ENCODE measurements around the gene ARHGDIA.

DNA sequence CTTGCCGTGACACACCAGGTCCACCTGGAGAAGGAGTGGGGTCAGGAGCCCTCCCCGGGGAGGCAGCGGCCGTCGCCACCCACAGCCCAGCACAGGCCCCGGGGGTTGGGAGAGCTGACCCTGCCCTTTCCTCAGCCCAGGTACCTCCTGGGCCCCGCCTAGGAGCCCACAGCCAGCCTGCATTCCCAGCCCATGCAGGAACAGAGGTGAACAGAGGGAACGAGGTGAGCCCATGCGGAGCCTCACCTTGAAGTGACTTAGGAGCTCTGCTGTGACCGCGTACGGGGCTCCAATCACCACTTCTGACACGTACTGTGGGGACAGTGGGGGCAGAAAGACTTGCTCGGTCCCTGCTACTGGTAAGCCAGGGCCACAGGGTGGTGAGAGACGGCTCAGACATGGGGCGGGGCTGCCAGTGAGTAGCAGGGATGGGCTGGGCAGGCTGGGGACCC lies 34.3 kb upstream of the ARHGDIA start:
- TF ChIP-seq GTF2F1 (IDR thresholded peaks at IDR 0.05; ENCODE audit: borderline replicate concordance, low read depth, low read length) (no peak), EZH2 (IDR thresholded peaks at IDR 0.05; ENCODE audit: low read depth, low read length, severe bottlenecking) (no peak), EP300 (IDR thresholded peaks at IDR 0.05; ENCODE audit: borderline replicate concordance in 1 of 2, low read depth in 2 of 2, low read length in 2 of 2) (no peak), POLR2A (IDR thresholded peaks at IDR 0.05; ENCODE audit: control extremely low read depth in 1 of 2, low read depth in 2 of 2, low read length in 2 of 2) (no peak), CEBPB (IDR thresholded peaks at IDR 0.05; ENCODE audit: low read depth, low read length) (no peak), SIN3A (conservative IDR thresholded peaks at IDR 0.05 in 1 of 2, IDR thresholded peaks at IDR 0.05 in 1 of 2; ENCODE audit: low read depth in 1 of 2, low read length in 2 of 2) (no peak), RNF2 (IDR thresholded peaks at IDR 0.05; ENCODE audit: borderline replicate concordance, low read depth, low read length, missing control alignments, poor library complexity, severe bottlenecking) (no peak), SUZ12 (IDR thresholded peaks at IDR 0.05; ENCODE audit: low read length) (no peak), SIX5 (IDR thresholded peaks at IDR 0.05; ENCODE audit: low read depth, low read length) (no peak), RAD21 (IDR thresholded peaks at IDR 0.05 in 1 of 2, conservative IDR thresholded peaks at IDR 0.05 in 1 of 2; ENCODE audit: low read depth in 2 of 2, low read length in 2 of 2) (no peak), SRF (IDR thresholded peaks at IDR 0.05; ENCODE audit: low read depth, low read length) (no peak)
- TF ChIP-seq, protein P1, sequence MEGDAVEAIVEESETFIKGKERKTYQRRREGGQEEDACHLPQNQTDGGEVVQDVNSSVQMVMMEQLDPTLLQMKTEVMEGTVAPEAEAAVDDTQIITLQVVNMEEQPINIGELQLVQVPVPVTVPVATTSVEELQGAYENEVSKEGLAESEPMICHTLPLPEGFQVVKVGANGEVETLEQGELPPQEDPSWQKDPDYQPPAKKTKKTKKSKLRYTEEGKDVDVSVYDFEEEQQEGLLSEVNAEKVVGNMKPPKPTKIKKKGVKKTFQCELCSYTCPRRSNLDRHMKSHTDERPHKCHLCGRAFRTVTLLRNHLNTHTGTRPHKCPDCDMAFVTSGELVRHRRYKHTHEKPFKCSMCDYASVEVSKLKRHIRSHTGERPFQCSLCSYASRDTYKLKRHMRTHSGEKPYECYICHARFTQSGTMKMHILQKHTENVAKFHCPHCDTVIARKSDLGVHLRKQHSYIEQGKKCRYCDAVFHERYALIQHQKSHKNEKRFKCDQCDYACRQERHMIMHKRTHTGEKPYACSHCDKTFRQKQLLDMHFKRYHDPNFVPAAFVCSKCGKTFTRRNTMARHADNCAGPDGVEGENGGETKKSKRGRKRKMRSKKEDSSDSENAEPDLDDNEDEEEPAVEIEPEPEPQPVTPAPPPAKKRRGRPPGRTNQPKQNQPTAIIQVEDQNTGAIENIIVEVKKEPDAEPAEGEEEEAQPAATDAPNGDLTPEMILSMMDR (IDR thresholded peaks at IDR 0.05; ENCODE audit: control extremely low read depth in 1 of 3, insufficient read depth in 1 of 3, low read depth in 1 of 3, low read length in 3 of 3) = no peak
- TF ChIP-seq, protein P2, sequence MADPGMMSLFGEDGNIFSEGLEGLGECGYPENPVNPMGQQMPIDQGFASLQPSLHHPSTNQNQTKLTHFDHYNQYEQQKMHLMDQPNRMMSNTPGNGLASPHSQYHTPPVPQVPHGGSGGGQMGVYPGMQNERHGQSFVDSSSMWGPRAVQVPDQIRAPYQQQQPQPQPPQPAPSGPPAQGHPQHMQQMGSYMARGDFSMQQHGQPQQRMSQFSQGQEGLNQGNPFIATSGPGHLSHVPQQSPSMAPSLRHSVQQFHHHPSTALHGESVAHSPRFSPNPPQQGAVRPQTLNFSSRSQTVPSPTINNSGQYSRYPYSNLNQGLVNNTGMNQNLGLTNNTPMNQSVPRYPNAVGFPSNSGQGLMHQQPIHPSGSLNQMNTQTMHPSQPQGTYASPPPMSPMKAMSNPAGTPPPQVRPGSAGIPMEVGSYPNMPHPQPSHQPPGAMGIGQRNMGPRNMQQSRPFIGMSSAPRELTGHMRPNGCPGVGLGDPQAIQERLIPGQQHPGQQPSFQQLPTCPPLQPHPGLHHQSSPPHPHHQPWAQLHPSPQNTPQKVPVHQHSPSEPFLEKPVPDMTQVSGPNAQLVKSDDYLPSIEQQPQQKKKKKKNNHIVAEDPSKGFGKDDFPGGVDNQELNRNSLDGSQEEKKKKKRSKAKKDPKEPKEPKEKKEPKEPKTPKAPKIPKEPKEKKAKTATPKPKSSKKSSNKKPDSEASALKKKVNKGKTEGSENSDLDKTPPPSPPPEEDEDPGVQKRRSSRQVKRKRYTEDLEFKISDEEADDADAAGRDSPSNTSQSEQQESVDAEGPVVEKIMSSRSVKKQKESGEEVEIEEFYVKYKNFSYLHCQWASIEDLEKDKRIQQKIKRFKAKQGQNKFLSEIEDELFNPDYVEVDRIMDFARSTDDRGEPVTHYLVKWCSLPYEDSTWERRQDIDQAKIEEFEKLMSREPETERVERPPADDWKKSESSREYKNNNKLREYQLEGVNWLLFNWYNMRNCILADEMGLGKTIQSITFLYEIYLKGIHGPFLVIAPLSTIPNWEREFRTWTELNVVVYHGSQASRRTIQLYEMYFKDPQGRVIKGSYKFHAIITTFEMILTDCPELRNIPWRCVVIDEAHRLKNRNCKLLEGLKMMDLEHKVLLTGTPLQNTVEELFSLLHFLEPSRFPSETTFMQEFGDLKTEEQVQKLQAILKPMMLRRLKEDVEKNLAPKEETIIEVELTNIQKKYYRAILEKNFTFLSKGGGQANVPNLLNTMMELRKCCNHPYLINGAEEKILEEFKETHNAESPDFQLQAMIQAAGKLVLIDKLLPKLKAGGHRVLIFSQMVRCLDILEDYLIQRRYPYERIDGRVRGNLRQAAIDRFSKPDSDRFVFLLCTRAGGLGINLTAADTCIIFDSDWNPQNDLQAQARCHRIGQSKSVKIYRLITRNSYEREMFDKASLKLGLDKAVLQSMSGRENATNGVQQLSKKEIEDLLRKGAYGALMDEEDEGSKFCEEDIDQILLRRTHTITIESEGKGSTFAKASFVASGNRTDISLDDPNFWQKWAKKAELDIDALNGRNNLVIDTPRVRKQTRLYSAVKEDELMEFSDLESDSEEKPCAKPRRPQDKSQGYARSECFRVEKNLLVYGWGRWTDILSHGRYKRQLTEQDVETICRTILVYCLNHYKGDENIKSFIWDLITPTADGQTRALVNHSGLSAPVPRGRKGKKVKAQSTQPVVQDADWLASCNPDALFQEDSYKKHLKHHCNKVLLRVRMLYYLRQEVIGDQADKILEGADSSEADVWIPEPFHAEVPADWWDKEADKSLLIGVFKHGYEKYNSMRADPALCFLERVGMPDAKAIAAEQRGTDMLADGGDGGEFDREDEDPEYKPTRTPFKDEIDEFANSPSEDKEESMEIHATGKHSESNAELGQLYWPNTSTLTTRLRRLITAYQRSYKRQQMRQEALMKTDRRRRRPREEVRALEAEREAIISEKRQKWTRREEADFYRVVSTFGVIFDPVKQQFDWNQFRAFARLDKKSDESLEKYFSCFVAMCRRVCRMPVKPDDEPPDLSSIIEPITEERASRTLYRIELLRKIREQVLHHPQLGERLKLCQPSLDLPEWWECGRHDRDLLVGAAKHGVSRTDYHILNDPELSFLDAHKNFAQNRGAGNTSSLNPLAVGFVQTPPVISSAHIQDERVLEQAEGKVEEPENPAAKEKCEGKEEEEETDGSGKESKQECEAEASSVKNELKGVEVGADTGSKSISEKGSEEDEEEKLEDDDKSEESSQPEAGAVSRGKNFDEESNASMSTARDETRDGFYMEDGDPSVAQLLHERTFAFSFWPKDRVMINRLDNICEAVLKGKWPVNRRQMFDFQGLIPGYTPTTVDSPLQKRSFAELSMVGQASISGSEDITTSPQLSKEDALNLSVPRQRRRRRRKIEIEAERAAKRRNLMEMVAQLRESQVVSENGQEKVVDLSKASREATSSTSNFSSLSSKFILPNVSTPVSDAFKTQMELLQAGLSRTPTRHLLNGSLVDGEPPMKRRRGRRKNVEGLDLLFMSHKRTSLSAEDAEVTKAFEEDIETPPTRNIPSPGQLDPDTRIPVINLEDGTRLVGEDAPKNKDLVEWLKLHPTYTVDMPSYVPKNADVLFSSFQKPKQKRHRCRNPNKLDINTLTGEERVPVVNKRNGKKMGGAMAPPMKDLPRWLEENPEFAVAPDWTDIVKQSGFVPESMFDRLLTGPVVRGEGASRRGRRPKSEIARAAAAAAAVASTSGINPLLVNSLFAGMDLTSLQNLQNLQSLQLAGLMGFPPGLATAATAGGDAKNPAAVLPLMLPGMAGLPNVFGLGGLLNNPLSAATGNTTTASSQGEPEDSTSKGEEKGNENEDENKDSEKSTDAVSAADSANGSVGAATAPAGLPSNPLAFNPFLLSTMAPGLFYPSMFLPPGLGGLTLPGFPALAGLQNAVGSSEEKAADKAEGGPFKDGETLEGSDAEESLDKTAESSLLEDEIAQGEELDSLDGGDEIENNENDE (IDR thresholded peaks at IDR 0.05; ENCODE audit: insufficient replicate concordance, low read length) = no peak
- TF ChIP-seq, protein P3, sequence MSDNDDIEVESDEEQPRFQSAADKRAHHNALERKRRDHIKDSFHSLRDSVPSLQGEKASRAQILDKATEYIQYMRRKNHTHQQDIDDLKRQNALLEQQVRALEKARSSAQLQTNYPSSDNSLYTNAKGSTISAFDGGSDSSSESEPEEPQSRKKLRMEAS (IDR thresholded peaks at IDR 0.05) = no peak
